HEK293 (cell line): ENCODE results near the gene CDKL2.

Experiments
- CTCF ChIA-PET: fragments of 350-600 bp; formaldehyde crosslinking; extraction: SDS; loops from one replicate; lab custom pipeline; 2021; ENCODE audit warnings: antibody characterized with exemption; lab: Yijun Ruan, JAX
- POLR2A ChIA-PET: fragments of 300-600 bp; formaldehyde crosslinking; extraction: SDS; loops from one replicate; lab custom pipeline; 2020; ENCODE audit warnings: antibody characterized with exemption, inconsistent platforms; lab: Yijun Ruan, JAX
- H3K27ac ChIP-seq: fragments of 200-500 bp; sonication (Bioruptor generic); 2 replicates; pipeline ENCODE4 v1.5.1; 2014; ENCODE audit warnings: low read depth, low read length, control low read depth, inconsistent platforms; ENCODE audit errors: extremely low read depth
- H3K36me3 ChIP-seq, 2 experiments: fragments of 200-500 bp in 1 of 2; sonication (Bioruptor generic) in 1 of 2; 1 replicate in 1 of 2; 2 replicates in 1 of 2; pipeline ENCODE4 v1.5.1; 2014 to 2017; ENCODE audit warnings: inconsistent platforms in 2 of 2, low read length in 2 of 2; ENCODE audit not compliant: control insufficient read depth in 2 of 2, insufficient read depth in 1 of 2
- H3K4me1 ChIP-seq: fragments of 200-500 bp; sonication (Bioruptor generic); 2 replicates; pipeline ENCODE4 v1.5.1; 2014; ENCODE audit warnings: mild to moderate bottlenecking, low read length, inconsistent platforms; ENCODE audit not compliant: control insufficient read depth, insufficient read depth
- H3K4me3 ChIP-seq: 2 replicates; pipeline ENCODE4 v1.5.1; 2011; ENCODE audit warnings: low read depth, mild to moderate bottlenecking, control low read depth, low read length, moderate library complexity
- H3K9me3 ChIP-seq: fragments of 200-500 bp; sonication (Bioruptor generic); 2 replicates; pipeline ENCODE4 v1.5.1; 2014; ENCODE audit warnings: low read depth, low read length, inconsistent platforms; ENCODE audit not compliant: control insufficient read depth, insufficient read depth
- KLF9 ChIP-seq: fragments of 450-650 bp; formaldehyde crosslinking; IDR thresholded peaks from 2 replicates; pipeline ENCODE4 v1.5.1; 2016; ENCODE audit warnings: missing biosample characterization, missing genetic modification characterization, low read depth
- MYNN ChIP-seq: fragments of 450-650 bp; formaldehyde crosslinking; IDR thresholded peaks from 2 replicates; pipeline ENCODE4 v1.5.1; 2016; ENCODE audit warnings: missing biosample characterization, missing genetic modification characterization, borderline replicate concordance
- RBAK ChIP-seq: fragments of 450-650 bp; formaldehyde crosslinking; IDR thresholded peaks from 2 replicates; pipeline ENCODE4 v1.5.1; 2016; ENCODE audit warnings: missing biosample characterization, missing genetic modification characterization
- WT1 ChIP-seq: fragments of 450-650 bp; formaldehyde crosslinking; IDR thresholded peaks from 2 replicates; pipeline ENCODE4 v1.5.1; 2016; ENCODE audit warnings: missing biosample characterization, missing genetic modification characterization
- YY2 ChIP-seq: fragments of 450-650 bp; formaldehyde crosslinking; IDR thresholded peaks from 2 replicates; pipeline ENCODE4 v1.5.1; 2016; ENCODE audit warnings: missing biosample characterization, missing genetic modification characterization
- ZBTB21 ChIP-seq: fragments of 450-650 bp; formaldehyde crosslinking; IDR thresholded peaks from 2 replicates; pipeline ENCODE4 v1.5.1; 2017; ENCODE audit warnings: missing biosample characterization, missing genetic modification characterization
- ZNF10 ChIP-seq: fragments of 450-650 bp; formaldehyde crosslinking; IDR thresholded peaks from 2 replicates; pipeline ENCODE4 v1.5.1; 2017; ENCODE audit warnings: missing biosample characterization, missing genetic modification characterization
- ZNF266 ChIP-seq: fragments of 450-650 bp; formaldehyde crosslinking; IDR thresholded peaks from 2 replicates; pipeline ENCODE4 v1.5.1; 2016; ENCODE audit warnings: missing biosample characterization, missing genetic modification characterization, low read depth
- ZNF280D ChIP-seq: fragments of 450-650 bp; formaldehyde crosslinking; IDR thresholded peaks from 2 replicates; pipeline ENCODE4 v1.5.1; 2016; ENCODE audit warnings: missing biosample characterization, missing genetic modification characterization
- ZNF366 ChIP-seq: fragments of 450-650 bp; formaldehyde crosslinking; conservative IDR thresholded peaks from 2 replicates; pipeline ENCODE4 v1.5.1; 2016; ENCODE audit warnings: missing biosample characterization, missing genetic modification characterization
- ZNF449 ChIP-seq: fragments of 450-650 bp; formaldehyde crosslinking; IDR thresholded peaks from 2 replicates; pipeline ENCODE4 v1.5.1; 2017; ENCODE audit warnings: missing biosample characterization, mild to moderate bottlenecking, missing genetic modification characterization, moderate library complexity
- ZNF488 ChIP-seq: fragments of 450-650 bp; formaldehyde crosslinking; IDR thresholded peaks from 2 replicates; pipeline ENCODE4 v1.5.1; 2016; ENCODE audit warnings: missing biosample characterization, missing genetic modification characterization
- ZNF521 ChIP-seq: fragments of 450-650 bp; formaldehyde crosslinking; IDR thresholded peaks from 2 replicates; pipeline ENCODE4 v1.5.1; 2017; ENCODE audit warnings: missing biosample characterization, mild to moderate bottlenecking, missing genetic modification characterization
- ZNF530 ChIP-seq: fragments of 450-650 bp; formaldehyde crosslinking; IDR thresholded peaks from 2 replicates; pipeline ENCODE4 v1.5.1; 2016; ENCODE audit warnings: low read depth, missing biosample characterization, missing genetic modification characterization
- ZNF596 ChIP-seq: fragments of 450-650 bp; IDR thresholded peaks from 2 replicates; pipeline ENCODE4 v1.5.0; 2018; ENCODE audit warnings: missing biosample characterization, mild to moderate bottlenecking, missing genetic modification characterization, moderate library complexity
- ZNF623 ChIP-seq: fragments of 450-650 bp; formaldehyde crosslinking; IDR thresholded peaks from 2 replicates; pipeline ENCODE4 v1.5.1; 2016; ENCODE audit warnings: missing biosample characterization, missing genetic modification characterization
- ZNF768 ChIP-seq: fragments of 450-650 bp; formaldehyde crosslinking; IDR thresholded peaks from 2 replicates; pipeline ENCODE4 v1.5.1; 2018; ENCODE audit warnings: missing biosample characterization, mild to moderate bottlenecking, missing genetic modification characterization
- ZSCAN30 ChIP-seq: fragments of 450-650 bp; IDR thresholded peaks from 2 replicates; pipeline ENCODE4 v1.5.1; 2018; ENCODE audit warnings: missing biosample characterization, mild to moderate bottlenecking, missing genetic modification characterization, moderate library complexity
- TF ChIP-seq, protein P1 (sequence below): fragments of 450-650 bp; formaldehyde crosslinking; IDR thresholded peaks from 2 replicates; pipeline ENCODE4 v1.5.1; 2016; ENCODE audit warnings: missing biosample characterization, missing genetic modification characterization, borderline replicate concordance
- TF ChIP-seq, protein P2 (sequence below): fragments of 450-650 bp; formaldehyde crosslinking; conservative IDR thresholded peaks from 2 replicates; pipeline ENCODE4 v1.5.1; 2016; ENCODE audit warnings: low read depth, missing biosample characterization, missing genetic modification characterization

The CDKL2 gene

DNA sequence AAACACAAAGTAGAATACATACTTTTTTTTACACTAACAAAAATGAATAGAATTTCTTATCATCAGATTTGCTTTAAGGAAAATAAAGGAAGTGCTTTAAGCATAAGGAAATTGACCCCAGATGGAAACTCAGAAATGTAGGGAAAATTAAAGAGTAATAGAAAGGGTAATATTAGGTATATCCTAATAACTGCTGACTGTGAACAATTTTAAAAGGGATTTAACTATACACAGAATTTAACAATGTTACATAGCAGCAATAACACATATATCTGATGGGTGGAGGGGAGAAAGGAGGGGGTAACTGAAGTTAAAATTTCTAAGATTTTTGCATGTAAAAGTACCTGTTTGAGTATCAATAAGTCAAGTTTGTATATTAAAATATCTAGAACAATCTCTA is 8.6 kb downstream of the CDKL2 start:
- Histone ChIP-seq H3K27ac (no peak overlapping the region), H3K4me1 (no peaks in the 10 kb centered on the region)
- POLR2A ChIA-PET: no interaction called here

DNA sequence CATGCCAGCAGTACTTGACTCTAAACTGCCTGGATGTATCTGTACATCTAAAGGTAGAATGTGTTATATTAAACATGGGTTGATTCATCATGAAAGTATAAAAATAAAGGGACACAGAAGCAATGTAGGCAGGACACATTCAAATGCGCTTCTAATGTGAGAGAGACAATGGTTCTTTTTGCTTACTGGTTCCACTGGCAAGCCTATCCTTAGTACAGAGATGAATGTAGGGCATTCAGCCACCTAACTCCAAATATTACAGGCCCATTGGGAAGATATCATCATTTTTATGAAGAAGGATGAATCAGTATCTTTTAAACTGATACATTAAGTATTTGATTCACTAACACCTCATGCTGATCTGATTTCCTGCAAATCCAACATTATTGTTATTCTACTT is 18.0 kb downstream of the CDKL2 start:
- Histone ChIP-seq H3K4me1 (no peaks in the 10 kb centered on the region), H3K4me3 (no peak overlapping the region), H3K9me3 (no peaks in the 10 kb centered on the region), H3K27ac (no peak overlapping the region), H3K36me3 (no peaks in the 10 kb centered on the region)
- CTCF ChIA-PET: no interaction called here
- POLR2A ChIA-PET: no interaction called here
- no peak for TF ChIP-seq ZNF768 (tag by site-specific recombination)
- no peak for TF ChIP-seq ZNF596
- TF ChIP-seq ZNF10 (tag by site-specific recombination): no peak
- no peak for TF ChIP-seq ZNF366 (tag by site-specific recombination)
- TF ChIP-seq WT1 (tag by site-specific recombination): no peak
- no peak for TF ChIP-seq ZNF488 (tag by site-specific recombination)
- TF ChIP-seq, protein P1, sequence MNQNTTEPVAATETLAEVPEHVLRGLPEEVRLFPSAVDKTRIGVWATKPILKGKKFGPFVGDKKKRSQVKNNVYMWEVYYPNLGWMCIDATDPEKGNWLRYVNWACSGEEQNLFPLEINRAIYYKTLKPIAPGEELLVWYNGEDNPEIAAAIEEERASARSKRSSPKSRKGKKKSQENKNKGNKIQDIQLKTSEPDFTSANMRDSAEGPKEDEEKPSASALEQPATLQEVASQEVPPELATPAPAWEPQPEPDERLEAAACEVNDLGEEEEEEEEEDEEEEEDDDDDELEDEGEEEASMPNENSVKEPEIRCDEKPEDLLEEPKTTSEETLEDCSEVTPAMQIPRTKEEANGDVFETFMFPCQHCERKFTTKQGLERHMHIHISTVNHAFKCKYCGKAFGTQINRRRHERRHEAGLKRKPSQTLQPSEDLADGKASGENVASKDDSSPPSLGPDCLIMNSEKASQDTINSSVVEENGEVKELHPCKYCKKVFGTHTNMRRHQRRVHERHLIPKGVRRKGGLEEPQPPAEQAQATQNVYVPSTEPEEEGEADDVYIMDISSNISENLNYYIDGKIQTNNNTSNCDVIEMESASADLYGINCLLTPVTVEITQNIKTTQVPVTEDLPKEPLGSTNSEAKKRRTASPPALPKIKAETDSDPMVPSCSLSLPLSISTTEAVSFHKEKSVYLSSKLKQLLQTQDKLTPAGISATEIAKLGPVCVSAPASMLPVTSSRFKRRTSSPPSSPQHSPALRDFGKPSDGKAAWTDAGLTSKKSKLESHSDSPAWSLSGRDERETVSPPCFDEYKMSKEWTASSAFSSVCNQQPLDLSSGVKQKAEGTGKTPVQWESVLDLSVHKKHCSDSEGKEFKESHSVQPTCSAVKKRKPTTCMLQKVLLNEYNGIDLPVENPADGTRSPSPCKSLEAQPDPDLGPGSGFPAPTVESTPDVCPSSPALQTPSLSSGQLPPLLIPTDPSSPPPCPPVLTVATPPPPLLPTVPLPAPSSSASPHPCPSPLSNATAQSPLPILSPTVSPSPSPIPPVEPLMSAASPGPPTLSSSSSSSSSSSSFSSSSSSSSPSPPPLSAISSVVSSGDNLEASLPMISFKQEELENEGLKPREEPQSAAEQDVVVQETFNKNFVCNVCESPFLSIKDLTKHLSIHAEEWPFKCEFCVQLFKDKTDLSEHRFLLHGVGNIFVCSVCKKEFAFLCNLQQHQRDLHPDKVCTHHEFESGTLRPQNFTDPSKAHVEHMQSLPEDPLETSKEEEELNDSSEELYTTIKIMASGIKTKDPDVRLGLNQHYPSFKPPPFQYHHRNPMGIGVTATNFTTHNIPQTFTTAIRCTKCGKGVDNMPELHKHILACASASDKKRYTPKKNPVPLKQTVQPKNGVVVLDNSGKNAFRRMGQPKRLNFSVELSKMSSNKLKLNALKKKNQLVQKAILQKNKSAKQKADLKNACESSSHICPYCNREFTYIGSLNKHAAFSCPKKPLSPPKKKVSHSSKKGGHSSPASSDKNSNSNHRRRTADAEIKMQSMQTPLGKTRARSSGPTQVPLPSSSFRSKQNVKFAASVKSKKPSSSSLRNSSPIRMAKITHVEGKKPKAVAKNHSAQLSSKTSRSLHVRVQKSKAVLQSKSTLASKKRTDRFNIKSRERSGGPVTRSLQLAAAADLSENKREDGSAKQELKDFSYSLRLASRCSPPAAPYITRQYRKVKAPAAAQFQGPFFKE (tag by site-specific recombination): no peak
- TF ChIP-seq YY2 (tag by site-specific recombination): no peak
- TF ChIP-seq, protein P2, sequence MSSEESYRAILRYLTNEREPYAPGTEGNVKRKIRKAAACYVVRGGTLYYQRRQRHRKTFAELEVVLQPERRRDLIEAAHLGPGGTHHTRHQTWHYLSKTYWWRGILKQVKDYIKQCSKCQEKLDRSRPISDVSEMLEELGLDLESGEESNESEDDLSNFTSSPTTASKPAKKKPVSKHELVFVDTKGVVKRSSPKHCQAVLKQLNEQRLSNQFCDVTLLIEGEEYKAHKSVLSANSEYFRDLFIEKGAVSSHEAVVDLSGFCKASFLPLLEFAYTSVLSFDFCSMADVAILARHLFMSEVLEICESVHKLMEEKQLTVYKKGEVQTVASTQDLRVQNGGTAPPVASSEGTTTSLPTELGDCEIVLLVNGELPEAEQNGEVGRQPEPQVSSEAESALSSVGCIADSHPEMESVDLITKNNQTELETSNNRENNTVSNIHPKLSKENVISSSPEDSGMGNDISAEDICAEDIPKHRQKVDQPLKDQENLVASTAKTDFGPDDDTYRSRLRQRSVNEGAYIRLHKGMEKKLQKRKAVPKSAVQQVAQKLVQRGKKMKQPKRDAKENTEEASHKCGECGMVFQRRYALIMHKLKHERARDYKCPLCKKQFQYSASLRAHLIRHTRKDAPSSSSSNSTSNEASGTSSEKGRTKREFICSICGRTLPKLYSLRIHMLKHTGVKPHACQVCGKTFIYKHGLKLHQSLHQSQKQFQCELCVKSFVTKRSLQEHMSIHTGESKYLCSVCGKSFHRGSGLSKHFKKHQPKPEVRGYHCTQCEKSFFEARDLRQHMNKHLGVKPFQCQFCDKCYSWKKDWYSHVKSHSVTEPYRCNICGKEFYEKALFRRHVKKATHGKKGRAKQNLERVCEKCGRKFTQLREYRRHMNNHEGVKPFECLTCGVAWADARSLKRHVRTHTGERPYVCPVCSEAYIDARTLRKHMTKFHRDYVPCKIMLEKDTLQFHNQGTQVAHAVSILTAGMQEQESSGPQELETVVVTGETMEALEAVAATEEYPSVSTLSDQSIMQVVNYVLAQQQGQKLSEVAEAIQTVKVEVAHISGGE: no peak
- no peak for TF ChIP-seq ZNF623 (tag by site-specific recombination)
- no peak for TF ChIP-seq ZNF530 (tag by site-specific recombination)
- TF ChIP-seq KLF9 (tag by site-specific recombination): no peak
- no peak for TF ChIP-seq ZNF521
- TF ChIP-seq ZSCAN30 (tag by site-specific recombination): no peak
- no peak for TF ChIP-seq ZNF449 (tag by site-specific recombination)
- no peak for TF ChIP-seq RBAK (tag by site-specific recombination)
- no peak for TF ChIP-seq ZNF280D (tag by site-specific recombination)

More for the DNA sequence above, 8.6 kb downstream of the CDKL2 start:
- H3K36me3 ChIP-seq: no peaks in the 10 kb centered on the region; a peak in 1 of 3 replicates
- TF ChIP-seq ZBTB21 (tag by site-specific recombination) (no peak), ZNF266 (tag by site-specific recombination) (no peak), MYNN (tag by site-specific recombination) (no peak)
- TF ChIP-seq, all 188 proteins: peak for 0
- CTCF ChIA-PET: no interaction called here
- Histone ChIP-seq H3K4me3 (no peak overlapping the region), H3K9me3 (no peaks in the 10 kb centered on the region)
